HG02623 (cell line): ENCODE results near the gene ANKRD27.

Experiments
- ATAC-seq: cut with Tn5 transposase; IDR thresholded peaks from one replicate; pipeline ENCODE4 v1.9.1; 2021; ENCODE audit warnings: moderate library complexity; ENCODE audit not compliant: unreplicated experiment

ANKRD27 gene

GRCh38 chr19:32563761-32564160 is 111.2 kb downstream of the ANKRD27 start:
- ATAC-seq: no peak

- no peak for ATAC-seq
Measured at GRCh38 chr19:32558607-32559228, 116.3 kb downstream of the ANKRD27 start.

DNA sequence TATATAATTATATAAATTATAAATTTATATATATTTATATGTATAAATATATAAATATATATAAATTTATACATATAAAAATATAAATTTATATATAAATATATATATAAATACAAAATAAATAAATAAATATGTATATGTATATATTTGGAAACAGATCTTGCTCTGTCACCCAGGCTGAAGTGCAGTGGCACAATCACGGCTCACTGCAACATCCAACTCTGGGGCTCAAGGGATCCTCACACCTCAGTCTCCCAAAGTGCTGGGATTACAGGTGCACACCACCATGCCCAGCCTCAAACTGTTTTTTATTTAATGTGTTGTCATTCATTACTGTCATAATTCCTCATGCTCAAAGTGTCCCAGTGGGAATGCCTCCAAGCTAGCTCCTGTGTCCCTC is 119.2 kb downstream of the ANKRD27 start:
- no peak for ATAC-seq

DNA sequence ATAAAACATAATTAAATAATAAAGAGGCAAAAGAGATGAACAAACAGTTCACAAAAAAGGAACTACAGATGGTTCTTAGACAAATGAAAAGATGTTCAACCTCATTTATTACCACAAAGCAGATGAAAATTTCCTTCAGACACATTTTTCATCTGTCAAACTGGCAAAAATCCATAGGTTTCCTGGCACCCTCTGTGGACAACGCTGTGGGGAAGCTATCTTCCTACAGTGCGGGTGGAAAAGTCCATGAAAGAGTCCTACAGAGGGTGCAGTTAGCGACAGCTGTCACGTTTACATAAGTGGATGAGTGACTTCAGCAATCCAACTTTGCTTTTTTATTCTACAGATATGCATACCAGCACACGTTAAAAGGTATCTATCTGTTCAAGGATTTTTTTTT is 124.3 kb downstream of the ANKRD27 start:
- no peak for ATAC-seq
